ENCODE measurements around the gene DLG2. TPM values are rescaled to one million over a fixed set of nuclear protein-coding genes. Genes with fewer than 3 reads are reported as not detected.

DLG2 gene
- polyA plus RNA-seq, 5 donors: 5.1 to 13.2 (median 8.4) TPM

DNA sequence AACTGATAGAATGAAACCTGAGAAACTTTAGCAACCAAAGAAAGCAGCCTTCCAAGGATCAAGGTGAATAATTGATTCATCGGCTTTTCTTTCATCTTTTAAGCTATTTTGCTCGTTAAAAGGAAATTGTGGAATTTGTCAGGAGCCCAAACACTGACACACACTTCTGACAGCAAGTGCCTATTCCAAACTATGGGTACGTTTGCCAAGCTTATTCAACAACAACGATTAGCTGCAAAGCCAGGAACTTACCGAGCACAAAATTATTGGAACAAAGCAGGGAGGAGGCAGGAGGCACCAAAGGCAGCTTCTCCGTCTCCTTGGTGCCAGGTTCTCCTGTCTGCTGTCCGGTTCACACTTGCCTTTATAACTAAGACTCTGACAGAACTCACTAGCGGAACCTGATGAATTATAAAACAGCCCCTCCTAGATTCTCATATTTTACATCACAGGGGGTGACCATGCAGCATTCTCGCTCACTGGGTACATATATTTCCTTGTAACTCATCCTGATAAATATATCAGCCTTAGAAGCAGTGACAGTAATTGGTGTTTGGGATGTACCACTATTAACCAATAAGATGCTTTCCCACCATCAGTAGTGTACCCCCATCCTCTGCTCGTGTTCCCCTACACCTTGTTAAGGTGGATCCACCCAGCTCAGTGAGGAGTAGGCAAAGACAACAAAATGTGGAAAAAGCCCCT is 1945.1 kb downstream of the DLG2 start:
- no peak for DNase-seq

DNA sequence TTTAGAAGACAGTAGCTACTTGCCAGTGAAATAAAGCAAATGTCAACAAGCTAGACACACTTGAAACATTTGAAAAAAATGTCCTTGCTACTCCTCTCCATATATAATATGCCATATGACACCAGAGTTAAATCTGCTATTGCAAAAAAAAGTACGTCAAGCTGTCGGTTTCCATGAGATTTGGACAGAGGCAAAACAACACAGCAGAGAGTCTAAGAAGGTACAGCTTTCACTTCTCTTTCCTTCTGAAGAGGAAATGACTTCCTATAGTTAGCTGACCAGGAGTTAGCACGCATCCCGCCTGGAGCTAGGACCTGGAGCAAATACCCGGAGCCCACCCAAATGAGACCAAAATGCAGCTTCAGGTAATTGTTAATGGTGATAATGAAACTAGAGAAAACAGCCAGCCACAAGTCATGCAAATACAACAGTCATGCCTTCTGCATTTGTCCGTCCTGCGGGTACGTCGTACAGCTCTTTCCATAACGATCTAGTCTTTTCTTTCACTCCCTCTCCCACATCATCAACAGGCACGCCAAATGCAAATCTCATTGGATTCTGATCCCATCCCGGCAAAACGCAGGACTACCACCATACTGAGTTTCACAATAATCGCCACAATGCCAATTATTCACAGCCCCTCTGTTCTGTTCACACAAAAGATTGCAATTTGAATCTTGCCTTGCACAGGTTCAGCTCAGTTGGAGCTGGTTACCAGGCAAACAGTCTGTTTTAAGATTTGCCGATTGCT is 1945.9 kb downstream of the DLG2 start:
- DNase-seq: no peak

DNA sequence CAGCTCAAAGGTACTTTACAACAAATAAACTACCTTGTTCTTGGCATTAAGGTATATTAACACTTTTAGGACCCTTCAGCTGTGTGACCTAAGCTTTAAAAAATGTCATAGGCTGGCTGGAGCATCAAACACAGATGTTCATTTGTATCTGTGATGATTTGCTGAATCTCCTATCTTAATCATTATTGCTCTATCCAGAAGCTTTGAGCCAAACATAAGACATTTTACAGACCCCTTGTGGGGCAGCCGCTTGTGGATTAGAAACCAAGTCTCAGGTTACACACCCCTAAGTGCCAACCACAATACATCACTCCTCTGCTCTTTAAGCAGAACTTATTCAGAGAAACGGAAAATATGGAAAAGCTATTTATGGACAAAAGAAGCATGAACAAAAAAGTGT is 1946.8 kb downstream of the DLG2 start:
- no peak for DNase-seq

DNA sequence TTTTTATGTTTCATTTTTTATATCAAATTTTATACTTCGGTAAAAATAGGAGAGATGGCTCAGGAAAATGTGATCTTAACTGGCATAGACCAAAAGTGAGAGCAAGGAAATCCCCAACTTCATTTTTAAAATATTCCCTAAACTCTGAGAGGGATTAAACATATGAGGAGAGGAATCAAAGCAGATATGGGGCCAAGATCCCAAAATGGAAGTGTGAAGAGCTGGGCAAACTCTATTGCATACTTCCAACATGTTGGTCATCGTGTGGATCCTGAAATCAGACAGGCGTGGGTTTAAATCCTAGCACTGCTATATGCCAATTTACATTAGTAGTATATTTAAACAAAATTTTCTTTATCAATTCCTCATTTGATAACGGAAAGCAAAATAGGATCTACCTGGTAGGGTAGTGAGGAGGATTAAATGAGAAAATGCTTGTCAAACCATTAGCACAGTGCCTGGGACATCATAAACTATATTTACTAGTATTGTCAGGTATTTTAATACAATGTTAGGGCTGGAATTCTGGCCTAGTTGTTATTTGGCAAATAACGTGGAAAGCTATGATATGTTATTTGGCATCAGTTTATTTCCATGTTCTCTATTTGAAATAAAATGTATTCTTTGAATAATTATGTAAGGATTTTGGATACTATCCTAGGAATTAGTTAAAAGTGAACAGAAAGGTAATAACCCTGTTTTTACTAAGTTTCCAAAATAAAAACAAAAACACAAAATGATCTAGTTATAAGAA is 1948.1 kb downstream of the DLG2 start:
- DNase-seq: no peak

DNA sequence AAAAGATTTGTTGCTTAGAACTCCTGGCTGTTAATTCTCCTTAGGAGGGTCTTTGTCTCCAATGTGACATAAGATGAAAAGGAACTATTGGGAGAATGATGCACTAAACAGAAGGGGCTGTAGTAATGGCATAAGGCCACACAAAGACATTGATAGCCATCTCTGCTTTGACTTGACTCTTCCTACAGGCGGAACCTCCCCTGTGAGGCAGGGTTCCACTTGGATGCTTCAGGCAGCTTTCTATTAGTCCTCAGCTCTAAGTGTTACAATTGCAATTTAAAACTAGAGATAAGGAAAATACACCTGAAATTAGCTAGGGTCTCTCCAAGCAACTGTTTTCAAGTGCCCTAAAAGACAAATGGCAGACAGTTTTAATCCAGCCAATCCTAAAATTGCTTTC is 1949.4 kb downstream of the DLG2 start:
- no peak for DNase-seq

DNA sequence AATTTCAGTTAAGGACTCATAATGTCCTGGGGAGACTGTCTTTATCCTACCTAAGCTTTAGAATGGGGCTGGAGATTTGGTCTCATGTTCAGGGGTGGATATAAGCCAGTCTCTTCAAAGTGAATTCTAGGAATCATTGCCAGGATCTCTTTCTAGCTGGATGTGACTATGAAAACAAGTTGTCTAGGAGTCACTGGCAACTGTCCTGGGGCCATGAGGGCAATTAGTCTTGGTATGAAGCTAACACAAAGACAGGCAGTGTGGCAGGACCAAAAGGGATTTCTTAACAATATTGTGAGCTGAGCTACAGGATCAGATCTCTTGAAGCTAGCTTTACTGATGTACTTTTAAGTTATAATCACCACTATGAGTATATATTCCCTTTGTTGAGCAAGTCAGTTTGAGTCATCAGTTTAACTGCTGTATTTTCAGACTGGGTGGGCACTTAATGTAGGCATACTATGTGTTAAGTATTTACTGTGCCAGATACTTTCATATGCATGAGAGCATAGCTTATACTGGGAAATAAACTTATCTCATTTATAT is 1951.0 kb downstream of the DLG2 start:
- no peak for DNase-seq

DNA sequence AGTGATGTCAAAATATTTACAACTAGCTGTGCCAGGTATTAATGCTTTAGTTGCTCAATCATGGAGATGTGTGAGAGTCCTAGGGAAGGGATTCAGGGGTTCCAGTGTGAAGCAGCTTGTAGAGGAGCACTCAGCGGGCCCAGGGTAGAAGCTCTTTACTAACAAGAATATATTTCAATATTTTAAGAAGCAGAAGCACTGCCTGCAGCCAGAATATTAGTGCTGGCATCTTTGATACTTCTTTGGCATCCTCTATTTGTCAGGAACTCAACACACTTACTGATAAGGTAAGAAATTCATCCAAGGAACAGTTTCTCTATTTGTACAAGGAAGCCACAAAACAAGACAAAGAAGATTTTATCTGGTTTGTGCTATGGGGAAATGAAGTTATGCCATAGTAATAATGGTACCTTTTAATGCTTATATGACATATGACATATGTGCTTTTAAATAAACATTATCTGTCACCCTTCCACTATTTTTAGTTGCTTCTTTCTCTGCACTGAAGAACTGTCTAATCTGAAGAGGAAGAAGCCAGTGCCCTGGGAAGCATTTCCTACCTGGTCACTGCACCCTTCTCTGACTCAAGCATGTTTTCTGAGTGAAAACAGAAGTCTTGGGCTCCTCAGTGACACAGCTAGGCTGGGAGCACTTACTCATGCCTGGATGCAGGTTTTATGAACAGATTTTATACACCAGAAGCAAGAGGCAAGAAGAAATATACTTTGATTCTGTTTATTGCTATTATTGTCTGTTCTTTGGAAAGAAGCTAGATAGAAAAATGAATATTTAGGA is 1952.8 kb downstream of the DLG2 start:
- no peak for DNase-seq

DNA sequence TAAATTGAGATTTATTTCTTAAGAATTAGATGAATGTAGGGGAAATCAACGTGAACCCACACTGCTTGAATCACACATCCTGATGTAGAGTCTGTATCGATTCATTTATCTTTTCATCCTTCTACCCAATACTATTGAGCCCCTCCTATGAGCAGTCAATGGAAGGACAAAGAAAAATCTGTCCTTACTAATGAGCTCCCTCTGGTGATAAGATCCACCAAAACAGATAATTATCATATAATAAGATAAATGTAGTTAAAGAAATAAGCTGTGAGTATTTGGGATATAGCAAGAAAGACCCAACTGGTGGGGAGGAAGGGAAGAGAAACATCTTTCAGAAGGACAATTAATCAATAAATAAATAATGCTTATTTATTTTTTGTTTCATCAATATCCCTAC is 1955.9 kb downstream of the DLG2 start:
- no peak for DNase-seq

DNA sequence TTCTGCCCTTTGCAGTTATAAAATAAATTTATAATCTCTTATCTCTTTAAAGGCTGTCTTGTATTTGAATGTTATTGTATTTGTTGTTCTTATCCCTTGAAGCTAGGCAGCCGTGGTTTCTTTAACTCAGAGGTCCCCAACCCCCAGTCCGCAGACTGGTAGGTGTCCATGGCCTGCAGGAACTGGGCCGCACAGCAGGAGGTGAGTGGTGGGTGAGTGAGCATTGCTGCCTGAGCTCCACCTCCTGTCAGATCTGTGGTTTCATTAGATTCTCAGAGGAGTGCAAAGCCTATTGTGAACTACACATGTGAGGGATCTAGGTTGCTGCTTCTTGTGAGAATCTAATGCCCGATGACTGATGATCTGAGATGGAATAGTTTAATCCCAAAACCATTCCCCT is 1961.0 kb downstream of the DLG2 start:
- no peak for DNase-seq

DNA sequence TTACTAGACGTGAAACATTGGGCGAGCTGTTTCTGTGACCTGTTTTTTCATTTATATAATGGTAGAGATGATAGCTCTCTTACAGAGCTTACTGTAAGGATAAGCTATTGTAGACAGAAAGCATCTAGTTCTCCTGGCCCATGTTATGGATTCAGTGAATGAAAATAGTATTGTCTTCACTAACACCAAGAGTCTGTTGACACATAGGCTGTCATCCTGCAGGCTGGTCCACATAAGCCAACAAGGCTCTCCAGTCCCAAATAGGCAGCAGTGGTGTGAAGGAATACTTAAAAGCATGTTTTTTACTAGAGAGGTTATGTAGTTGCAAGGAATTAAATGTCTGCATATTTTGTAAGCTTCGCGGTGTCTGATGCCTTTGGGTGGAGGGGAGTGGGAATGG is 1963.2 kb downstream of the DLG2 start:
- DNase-seq: no peak

DNA sequence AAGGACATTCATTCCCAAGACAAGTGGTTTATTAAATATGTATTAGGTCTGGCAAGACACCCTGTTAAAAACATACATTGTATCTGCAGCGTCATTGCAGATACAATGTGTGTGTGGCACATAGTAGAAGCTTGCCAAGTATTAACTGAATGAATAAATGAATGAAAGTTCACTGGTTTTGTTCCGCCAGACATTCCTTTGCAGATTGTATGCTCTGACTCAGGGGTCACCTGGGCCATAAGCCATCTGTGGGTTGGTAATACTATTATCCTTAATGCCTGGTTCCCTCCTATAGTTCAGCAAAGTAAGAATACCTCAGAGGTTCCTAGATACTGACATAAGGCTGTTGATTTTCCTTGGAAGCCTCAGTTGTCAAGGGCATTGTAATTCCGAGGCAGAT is 1963.7 kb downstream of the DLG2 start:
- no peak for DNase-seq

DNA sequence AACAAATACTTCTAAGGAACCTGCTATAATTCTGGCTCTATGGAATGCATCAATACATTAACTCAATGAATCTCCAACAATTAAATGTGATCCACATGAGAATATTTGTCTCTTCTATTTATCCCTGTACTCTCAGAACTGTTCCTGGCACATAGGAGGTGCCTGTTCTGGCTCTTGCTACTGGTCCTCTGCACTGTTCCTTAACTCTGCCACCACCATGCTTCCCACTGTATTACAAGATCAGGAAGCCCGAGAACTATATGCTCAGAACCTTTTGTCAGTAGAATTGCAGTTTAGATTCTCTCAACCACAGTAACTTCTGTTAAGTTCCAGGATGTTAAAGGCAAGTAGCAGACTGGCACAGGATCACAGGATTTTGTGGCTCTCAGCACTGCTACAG is 1964.7 kb downstream of the DLG2 start:
- DNase-seq: no peak

DNA sequence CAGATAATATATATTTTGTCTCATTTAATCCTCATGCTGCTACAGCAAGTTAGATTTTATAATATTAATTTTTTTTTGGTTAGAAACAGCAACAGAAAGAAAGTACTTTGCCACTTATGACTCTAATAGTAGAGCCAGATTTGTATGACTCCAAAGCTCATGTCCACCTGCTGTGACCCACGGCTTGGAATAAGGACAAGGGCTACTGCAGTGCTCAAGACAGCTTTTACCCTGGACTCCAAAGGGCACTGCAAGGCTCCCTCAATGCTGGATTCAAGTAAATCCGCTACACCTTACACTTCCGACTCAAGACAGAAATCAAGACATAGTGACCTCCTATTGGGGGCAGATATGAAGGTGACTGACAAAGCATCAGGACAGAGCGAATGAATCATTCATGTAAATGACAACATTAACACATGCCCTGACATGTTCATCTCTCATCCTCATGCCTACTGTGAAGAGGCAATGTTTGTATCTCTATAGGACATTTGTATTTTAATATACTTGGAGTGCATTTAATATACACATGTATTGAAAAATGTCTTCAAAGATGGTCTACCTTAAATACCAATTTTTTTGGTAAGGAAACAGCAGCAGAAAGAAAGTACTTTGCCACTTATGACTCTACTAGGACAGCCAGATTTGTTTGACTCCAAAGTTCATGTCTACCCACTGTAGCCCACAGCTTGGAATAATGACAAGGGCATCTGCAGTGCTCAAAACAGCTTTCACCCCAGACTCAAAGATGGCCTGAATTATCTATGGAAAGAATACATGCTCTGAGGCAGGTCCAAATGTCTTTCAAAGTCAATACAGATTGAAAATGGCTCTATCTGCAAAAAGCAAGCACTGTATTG is 1965.4 kb downstream of the DLG2 start:
- DNase-seq: no peak

DNA sequence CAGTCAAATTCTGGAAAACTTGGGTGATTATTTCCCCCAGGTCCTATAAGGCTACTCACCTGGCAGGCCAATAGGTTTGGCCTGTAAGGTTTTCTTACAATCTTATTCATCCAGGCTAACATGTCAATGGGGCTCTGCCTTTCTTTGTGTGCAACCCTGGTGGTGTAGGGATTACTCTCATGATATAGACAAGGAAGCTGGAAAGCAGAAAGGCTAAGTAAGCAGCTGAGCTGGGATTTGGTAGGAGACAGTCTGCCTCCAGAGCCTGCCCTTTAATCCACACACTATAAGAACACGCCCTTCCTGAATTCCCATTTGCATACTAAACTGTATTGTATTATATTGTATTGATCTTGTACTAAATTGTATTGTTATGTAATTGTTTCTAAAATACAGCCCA is 1967.7 kb downstream of the DLG2 start:
- DNase-seq: no peak

DNA sequence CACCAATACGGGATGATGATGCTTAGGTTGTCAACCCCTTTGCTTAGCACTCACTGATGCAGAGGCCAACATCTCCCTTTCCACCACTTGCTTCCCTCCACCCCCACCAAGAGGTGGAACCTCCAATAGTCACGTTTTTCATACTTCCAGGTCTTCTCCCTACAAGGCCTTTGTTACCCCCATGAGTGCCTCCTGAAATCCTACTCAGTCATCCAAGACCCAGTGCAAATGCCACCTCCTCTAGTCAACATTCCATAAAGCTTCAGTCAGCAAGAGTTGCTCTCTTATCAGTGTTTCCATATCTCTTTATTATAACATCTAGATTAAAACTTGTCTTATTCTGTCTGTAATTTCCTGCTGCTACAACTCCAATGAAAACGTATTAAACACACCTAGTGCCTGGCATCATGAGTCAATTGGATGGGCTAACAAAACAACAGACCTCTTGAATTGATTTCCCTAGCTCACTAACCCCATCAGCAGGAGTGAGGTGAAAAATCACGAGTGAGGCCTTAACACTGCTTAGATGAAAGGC is 1970.3 kb downstream of the DLG2 start:
- no peak for DNase-seq

DNA sequence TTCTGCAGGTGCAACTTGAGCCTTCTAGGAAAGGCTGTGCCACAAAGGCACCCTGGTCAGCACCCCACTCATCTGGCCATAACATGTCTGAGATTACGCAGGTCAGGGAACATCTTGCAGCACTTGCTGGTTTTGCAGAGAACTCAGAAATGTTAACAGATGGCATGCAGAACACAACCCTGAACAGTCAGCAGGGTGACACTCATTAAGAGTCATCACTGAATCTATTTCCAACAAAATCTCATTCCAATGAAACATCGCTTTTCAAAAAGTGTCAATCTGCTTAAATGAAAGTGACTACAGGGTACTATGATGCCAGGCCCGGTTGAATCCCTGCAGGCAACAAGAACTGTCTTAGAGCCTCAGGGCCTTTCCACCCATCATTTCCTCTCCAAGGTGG is 1971.2 kb downstream of the DLG2 start:
- no peak for DNase-seq

DNA sequence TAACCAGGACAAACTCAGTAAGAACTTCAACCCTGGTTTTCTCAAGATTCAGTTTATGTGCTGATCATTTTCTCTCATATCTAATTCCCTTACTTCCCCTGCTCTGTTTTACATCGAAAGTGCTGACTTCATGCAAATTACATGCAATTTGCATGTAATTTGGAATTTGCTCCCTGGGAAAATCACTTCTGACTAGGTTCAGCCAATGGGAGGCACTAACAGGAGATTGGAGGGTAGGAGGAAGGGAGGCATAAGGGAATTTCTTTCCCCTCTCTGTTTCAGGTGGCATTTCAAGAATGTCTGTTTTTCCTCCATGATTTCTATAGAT is 1977.7 kb downstream of the DLG2 start:
- DNase-seq: no peak

DNA sequence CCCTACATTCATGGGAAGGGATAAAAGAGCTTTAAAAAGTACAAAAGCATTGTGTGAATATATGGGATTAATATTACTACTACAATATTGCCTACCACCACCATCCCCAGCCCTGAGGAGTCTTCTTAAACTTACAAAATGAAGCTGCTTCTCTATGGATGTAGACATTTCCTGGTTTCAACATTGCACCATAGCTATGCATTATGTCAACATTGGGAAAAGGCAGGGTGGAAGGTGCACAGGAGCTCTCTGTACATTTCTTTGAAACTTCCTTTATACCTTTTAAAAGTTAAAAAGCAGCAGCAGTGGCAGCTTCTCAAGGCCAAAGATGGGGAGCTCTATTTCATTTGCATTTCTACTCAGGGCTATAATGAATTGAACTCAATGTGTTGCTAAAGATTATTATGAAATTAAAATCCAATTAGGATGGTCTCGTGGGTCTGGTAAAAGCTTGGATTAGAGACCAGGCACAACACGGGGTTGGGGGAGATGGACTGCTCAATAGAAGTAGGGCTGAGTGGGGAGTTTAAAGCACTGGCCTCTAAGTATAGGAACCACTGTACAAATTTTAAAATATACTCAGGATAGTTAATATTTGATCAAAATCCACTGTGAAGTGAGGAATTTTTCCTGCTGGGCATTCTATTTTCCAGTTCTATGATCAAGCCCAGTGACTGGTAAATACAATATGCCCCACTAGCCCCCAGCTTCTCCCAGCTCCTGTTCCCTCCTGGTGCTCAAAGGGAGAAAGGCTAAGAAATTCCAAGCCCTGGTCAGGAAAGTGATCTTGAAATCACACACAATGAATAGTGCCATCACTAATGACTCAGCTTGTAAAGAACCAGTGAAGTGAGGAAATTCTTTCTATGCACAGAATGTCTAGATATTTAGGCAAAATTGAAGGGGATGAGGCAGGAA is 1978.3 kb downstream of the DLG2 start:
- DNase-seq: no peak

DNA sequence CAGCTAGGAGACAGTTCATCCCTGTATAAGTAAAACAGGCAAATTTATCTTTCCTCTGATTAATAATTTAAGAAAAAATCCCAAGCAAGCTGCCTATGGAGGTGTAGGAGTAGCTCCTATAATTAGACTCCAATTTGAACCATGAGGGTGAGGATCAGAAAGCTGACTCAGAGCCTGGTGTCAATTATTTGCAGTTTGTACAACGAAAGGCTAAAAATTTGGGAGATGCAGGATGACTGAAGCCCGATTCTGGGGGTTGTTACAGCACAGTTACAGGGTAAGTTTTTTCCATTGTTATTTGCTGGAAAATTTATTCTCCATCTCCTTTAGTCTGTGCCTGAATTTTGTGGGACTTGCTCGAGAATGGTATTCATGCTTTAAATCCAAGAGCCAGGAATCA is 1981.6 kb downstream of the DLG2 start:
- no peak for DNase-seq

DNA sequence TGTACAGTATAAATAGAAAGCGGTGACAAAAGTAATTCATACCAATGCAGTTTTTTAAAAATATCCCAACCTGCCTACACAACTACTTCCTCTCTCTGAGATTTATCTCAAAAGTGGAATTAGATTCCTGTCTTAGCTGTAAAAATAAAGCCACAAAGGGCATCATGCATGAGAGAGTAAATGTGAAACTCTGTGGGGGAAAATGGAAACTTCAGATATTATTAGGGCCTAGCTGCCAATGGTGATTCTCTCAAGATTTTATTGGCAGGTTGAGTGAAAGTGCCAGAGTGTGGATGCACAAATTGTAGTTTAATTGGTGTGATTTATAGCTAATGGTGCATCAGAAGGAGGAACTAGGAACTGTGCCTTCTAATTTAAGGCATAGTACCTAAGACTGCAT is 1984.0 kb downstream of the DLG2 start:
- no peak for DNase-seq
